H1 (cell line): Measurements from ENCODE around the gene TSEN34. TPM values are rescaled to one million over a fixed set of nuclear protein-coding genes. Genes with fewer than 3 reads are reported as not detected.

Source experiments
- CTCF ChIA-PET: fragments of 300-600 bp; sonication (Branson Sonifier 250); formaldehyde crosslinking; loops from one replicate; lab custom pipeline; 2021; ENCODE audit not compliant: partially characterized antibody; lab: Charles Lee
- POLR2A ChIA-PET: fragments of 300-600 bp; sonication (Branson Sonifier 250); formaldehyde crosslinking; loops from one replicate; lab custom pipeline; 2021; ENCODE audit warnings: inconsistent platforms; ENCODE audit not compliant: partially characterized antibody; lab: Charles Lee
- DNase-seq, 2 experiments: peaks; one replicate each; pipeline versions ENCODE4 v3.0.0 to v3.0.0-alpha.2; 2010 to 2022; ENCODE audit warnings: low spot score in 2 of 2, low read depth in 1 of 2, mixed read lengths in 1 of 2
- FAIRE-seq: peaks from 2 replicates; lab custom pipeline; 2011; peaks lifted over from hg19 to GRCh38; lab: Jason Lieb, UNC
- H2AFZ ChIP-seq: 2 replicates; pipeline ENCODE4 v1.8.1; 2012; ENCODE audit warnings: low read length, inconsistent platforms
- H2AK5ac ChIP-seq: 2 replicates; pipeline ENCODE4 v1.6.1; 2013; ENCODE audit warnings: low read depth, low read length
- H2BK120ac ChIP-seq: replicated peaks from 2 replicates; pipeline ENCODE3; 2013; ENCODE audit warnings: low read depth, low read length, inconsistent platforms
- H2BK12ac ChIP-seq: 2 replicates; pipeline ENCODE4 v1.6.1; 2013; ENCODE audit warnings: low read depth, low read length
- H2BK15ac ChIP-seq: 2 replicates; pipeline ENCODE4 v1.6.1; 2013; ENCODE audit warnings: low read length
- H2BK20ac ChIP-seq: 2 replicates; pipeline ENCODE4 v1.6.1; 2013; ENCODE audit warnings: low read length
- H2BK5ac ChIP-seq: 2 replicates; pipeline ENCODE4 v1.6.1; 2013; ENCODE audit warnings: low read depth, low read length
- H3K14ac ChIP-seq: 2 replicates; pipeline ENCODE4 v1.6.1; 2013; ENCODE audit warnings: inconsistent platforms; ENCODE audit not compliant: insufficient read length
- H3K18ac ChIP-seq: 2 replicates; pipeline ENCODE4 v1.6.1; 2013; ENCODE audit warnings: low read length; ENCODE audit errors: extremely low read depth
- H3K23ac ChIP-seq: 2 replicates; pipeline ENCODE4 v1.6.1; 2013; ENCODE audit warnings: inconsistent platforms; ENCODE audit not compliant: insufficient read length
- H3K23me2 ChIP-seq: 2 replicates; pipeline ENCODE4 v1.6.1; 2013; ENCODE audit warnings: low read depth, low read length
- H3K27ac ChIP-seq: 2 replicates; pipeline ENCODE4 v1.6.1; 2011; ENCODE audit warnings: low read depth, low read length, inconsistent platforms
- H3K27me3 ChIP-seq, 4 experiments: replicated peaks in 1 of 4; 1 replicate in 1 of 4; 2 replicates in 3 of 4; pipeline versions ENCODE4 v1.6.1 to v1.8.1; 2011 to 2013; ENCODE audit warnings: low read length in 3 of 4, mild to moderate bottlenecking in 3 of 4, inconsistent platforms in 2 of 4, mixed read lengths in 2 of 4, moderate library complexity in 1 of 4; ENCODE audit not compliant: control insufficient read depth in 3 of 4, insufficient read depth in 3 of 4; ENCODE audit errors: extremely low read depth in 1 of 4
- H3K36me3 ChIP-seq, 4 experiments: 2 replicates each; pipeline versions ENCODE4 v1.6.1 to v1.8.1; 2011 to 2013; ENCODE audit warnings: mild to moderate bottlenecking in 4 of 4, low read length in 3 of 4, moderate library complexity in 2 of 4, control low read depth in 1 of 4, inconsistent platforms in 1 of 4; ENCODE audit not compliant: insufficient read depth in 4 of 4, control insufficient read depth in 2 of 4
- H3K4ac ChIP-seq: replicated peaks from 2 replicates; pipeline ENCODE3; 2013; ENCODE audit warnings: low read length, low read depth, mixed read lengths, inconsistent platforms; ENCODE audit not compliant: insufficient read length
- H3K4me1 ChIP-seq, 4 experiments: replicated peaks in 1 of 4; 1 replicate in 1 of 4; 2 replicates in 3 of 4; pipeline versions ENCODE4 v1.6.1 to v1.8.1; 2011 to 2013; ENCODE audit warnings: low read length in 3 of 4, inconsistent platforms in 2 of 4, mixed read lengths in 1 of 4; ENCODE audit not compliant: insufficient read depth in 4 of 4, control insufficient read depth in 3 of 4
- H3K4me2 ChIP-seq, 2 experiments: 2 replicates each; pipeline versions ENCODE4 v1.6.1 to v1.8.1; 2011 to 2013; ENCODE audit warnings: low read depth in 2 of 2, low read length in 2 of 2, control low read depth in 1 of 2, inconsistent platforms in 1 of 2, mild to moderate bottlenecking in 1 of 2; ENCODE audit not compliant: insufficient read depth in 1 of 2
- H3K4me3 ChIP-seq, 4 experiments: fragments of 200-600, 300-600 bp in 1 of 4; sonication (generic), shearing (Covaris generic), sonication (Bioruptor Twin) in 1 of 4; 2 replicates each; pipeline versions ENCODE4 v1.5.1 to v1.8.1; 2011 to 2016; ENCODE audit warnings: low read length in 4 of 4, low read depth in 3 of 4, control low read depth in 2 of 4, inconsistent platforms in 2 of 4, mild to moderate bottlenecking in 2 of 4, mixed read lengths in 1 of 4, moderate library complexity in 1 of 4; ENCODE audit not compliant: insufficient read depth in 2 of 4; ENCODE audit errors: extremely low read depth in 1 of 4
- H3K56ac ChIP-seq: replicated peaks from 2 replicates; pipeline ENCODE3; 2013; ENCODE audit warnings: low read depth, mild to moderate bottlenecking, mixed read lengths, low read length, inconsistent platforms; ENCODE audit not compliant: insufficient read length
- H3K79me1 ChIP-seq: 2 replicates; pipeline ENCODE4 v1.6.1; 2013; ENCODE audit warnings: low read depth, low read length, control low read depth
- H3K79me2 ChIP-seq, 2 experiments: 2 replicates each; pipeline versions ENCODE4 v1.6.1 to v1.8.1; 2012 to 2013; ENCODE audit warnings: low read length in 2 of 2, mild to moderate bottlenecking in 2 of 2, inconsistent platforms in 1 of 2; ENCODE audit not compliant: insufficient read depth in 2 of 2, control insufficient read depth in 1 of 2
- H3K9ac ChIP-seq, 4 experiments: replicated peaks in 1 of 4; 1 replicate in 1 of 4; 2 replicates in 3 of 4; pipeline versions ENCODE4 v1.6.1 to v1.8.1; 2011 to 2013; ENCODE audit warnings: low read depth in 3 of 4, low read length in 3 of 4, control low read depth in 2 of 4, mild to moderate bottlenecking in 2 of 4, moderate library complexity in 2 of 4, inconsistent platforms in 1 of 4; ENCODE audit errors: extremely low read depth in 1 of 4
- H3K9me3 ChIP-seq, 2 experiments: 2 replicates each; pipeline versions ENCODE4 v1.6.1 to v1.8.1; 2012 to 2013; ENCODE audit warnings: mild to moderate bottlenecking in 2 of 2, moderate library complexity in 2 of 2, control low read depth in 1 of 2, inconsistent platforms in 1 of 2, low read depth in 1 of 2, low read length in 1 of 2, mixed read lengths in 1 of 2; ENCODE audit not compliant: insufficient read depth in 2 of 2
- H4K20me1 ChIP-seq, 2 experiments: replicated peaks in 1 of 2; 2 replicates each; pipeline versions ENCODE3 to v1.8.1; 2011 to 2013; ENCODE audit warnings: inconsistent platforms in 2 of 2, low read length in 2 of 2, mild to moderate bottlenecking in 1 of 2; ENCODE audit not compliant: insufficient read depth in 2 of 2, control insufficient read depth in 1 of 2
- H4K5ac ChIP-seq: 2 replicates; pipeline ENCODE4 v1.6.1; 2013; ENCODE audit warnings: low read length, low read depth, mixed read lengths, inconsistent platforms; ENCODE audit not compliant: insufficient read length
- H4K8ac ChIP-seq: 2 replicates; pipeline ENCODE4 v1.8.0; 2013; ENCODE audit warnings: mild to moderate bottlenecking, moderate library complexity, low read length, inconsistent platforms; ENCODE audit not compliant: insufficient read depth; ENCODE audit errors: extremely low read depth
- H4K91ac ChIP-seq: replicated peaks from 2 replicates; pipeline ENCODE3; 2013; ENCODE audit warnings: low read length, mixed read lengths, inconsistent platforms; ENCODE audit not compliant: insufficient read length
- WGBS, 2 experiments: shearing (Covaris generic) in 1 of 2; methylation state at CpG; one replicate each; pipeline versions ENCODE4 v1.1.6 to v1.1.7; 2013 to 2015; ENCODE audit warnings: low lambda C conversion rate in 2 of 2, mixed read lengths in 2 of 2, inconsistent platforms in 1 of 2, low coverage in 1 of 2, missing lambda C conversion rate in 1 of 2; ENCODE audit not compliant: insufficient replicate concordance in 2 of 2, insufficient coverage in 1 of 2, insufficient read length in 1 of 2; ENCODE audit errors: extremely low coverage in 1 of 2, missing lambda C conversion rate in 1 of 2; 5-methylcytosine and 5-hydroxymethylcytosine counted together
- polyA plus RNA-seq, 7 experiments: library from polyadenylated mRNA; depleted of rRNA in 3 of 7; stranded (reverse) in 5 of 7; unstranded in 2 of 7; fragments of >200 nt in 5 of 7; fragments of 200-250 nt in 2 of 7; gene quantifications; 1 replicate in 5 of 7; 2 replicates in 1 of 7; 4 replicates in 1 of 7; pipeline versions ENCODE4 v1.2.1 to v1.2.3, GENCODE V29; 2011 to 2013; ENCODE audit warnings: missing spikeins in 2 of 7, mixed read lengths in 2 of 7
- total RNA-seq: library from RNA; stranded (reverse); fragmentation: NEBNext Ultra II Directional; extraction: Animal tissue kit (Norgen Biotek cat#: 25700); gene quantifications from 2 replicates; pipeline ENCODE4 v1.2.1, GENCODE V29; 2021

TSEN34 gene
- total and polyA plus RNA-seq, 2 of the 8 experiments (the other 6 are each of a cell fraction or from before 2014, with no cell fraction given): 22.5 to 52.3 TPM

- H2AK5ac ChIP-seq: no peak overlapping the region
- no peak overlapping the region; a peak in 2 of 7 replicates for H3K9ac ChIP-seq
- H3K9me3 ChIP-seq: no peaks in the 10 kb centered on the region
- no peaks in the 10 kb centered on the region for H3K27me3 ChIP-seq
- no peak overlapping the region for H3K23ac ChIP-seq
- DNase-seq (peak in 1 of 2 experiments; percentile 64), FAIRE-seq (no peak)
- ChIA-PET CTCF (interaction anchor here (1.0 to 1.6 kb wide), 6 partner anchors 19 to 59 kb away, joined by 3 to 6 read pairs (median 4); no protein-coding TSS in a partner anchor), POLR2A (interaction anchor here (0.6 to 23.4 kb wide), 24 partner anchors 9 to 228 kb away, joined by 3 to 909 read pairs (median 6); partner anchors contain the start of genes CNOT3, LILRB2, LILRB3 and LILRB5)
- no peak overlapping the region for H4K91ac ChIP-seq
- H2AFZ ChIP-seq: no peak overlapping the region
- H4K20me1 ChIP-seq: peaks cover 44 to 46% of the 10 kb centered on the region in 2 experiments
- WGBS, 2 experiments: 81% methylated on average over 16 of the region's 18 CpGs; no CpG with 5 or more reads in 1 of the 2 experiments
- H3K27ac ChIP-seq: peak overlapping the region; percentile 39; the same call in 1 of the 2 replicates
- H3K4me2 ChIP-seq: peak overlapping the region in 1 of 2 experiments; percentile 15; a peak in 2 of 4 replicates
- H3K56ac ChIP-seq: no peak overlapping the region
- H2BK5ac ChIP-seq: no peak overlapping the region
- H4K8ac ChIP-seq: no peak overlapping the region
- H3K18ac ChIP-seq: no peak overlapping the region
- H3K14ac ChIP-seq: no peak overlapping the region
- no peak overlapping the region for H3K4ac ChIP-seq
- H3K4me3 ChIP-seq: no peak overlapping the region
- peaks cover 16% of the 10 kb centered on the region for H3K79me1 ChIP-seq
- peaks cover 11 to 38% of the 10 kb centered on the region in 2 experiments for H3K79me2 ChIP-seq
- H3K23me2 ChIP-seq: peaks cover 4% of the 10 kb centered on the region; the same call in 1 of the 2 replicates
- no peak overlapping the region for H4K5ac ChIP-seq
- peaks cover 6 to 12% (median 10%) of the 10 kb centered on the region in 4 experiments for H3K4me1 ChIP-seq
- H3K36me3 ChIP-seq: peaks cover 37 to 52% (median 48%) of the 10 kb centered on the region in 4 experiments
- H2BK120ac ChIP-seq: no peak overlapping the region
- no peak overlapping the region for H2BK20ac ChIP-seq
- no peak overlapping the region for H2BK15ac ChIP-seq
- no peak overlapping the region for H2BK12ac ChIP-seq
Observed at GRCh38 chr19:54207983-54208783, 17.1 kb downstream of the TSEN34 start.
